ENCODE results near the gene ATP5F1E. TPM values are rescaled to one million over a fixed set of nuclear protein-coding genes. Genes with fewer than 3 reads are reported as not detected.

ATP5F1E gene
- total and polyA plus RNA-seq, 10 of the 15 experiments (the other 5 are each of a cell fraction or from before 2014, with no cell fraction given) = 49.0 to 407 (median 117) TPM

DNA sequence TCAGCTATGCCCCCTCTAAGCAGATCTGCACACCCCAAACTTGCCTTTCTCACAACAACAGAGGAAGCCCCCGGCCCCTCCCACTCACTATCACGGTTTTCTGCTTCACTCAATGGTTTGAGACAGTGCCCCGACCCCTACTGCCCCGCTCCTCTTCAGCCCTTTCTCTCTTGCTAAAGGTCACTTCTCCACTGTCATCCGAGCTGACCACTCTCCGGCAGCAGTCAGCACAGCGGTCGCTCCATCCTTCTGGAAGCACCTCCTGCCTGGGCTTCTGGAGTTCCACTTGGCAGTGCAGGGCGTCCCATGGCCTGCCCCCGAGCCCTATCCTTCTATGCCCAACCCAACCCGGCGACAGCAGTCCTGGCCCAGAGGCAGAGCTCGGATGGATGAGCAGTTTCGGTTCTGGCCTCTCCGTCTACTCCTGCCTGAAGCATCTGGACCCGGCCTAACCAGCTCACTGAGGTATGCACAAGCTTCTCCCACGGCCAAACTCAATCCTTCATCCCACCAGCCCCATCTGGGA lies 29.2 kb downstream of the ATP5F1E start:
- Histone ChIP-seq H3K9ac (ENCODE audit: control insufficient read depth, insufficient read depth, low read length) (peak overlapping the region; percentile 55; the same call in 1 of the 2 replicates), H3K36me3 (ENCODE audit: control insufficient read depth in 2 of 2, insufficient read depth in 2 of 2, low read length in 1 of 2) (peaks cover 20 to 32% of the 10 kb centered on the region in 2 experiments), H3K9me3 (replicated peaks; ENCODE audit: control insufficient read depth, insufficient read depth, low read length) (no peaks in the 10 kb centered on the region), H3K4me3 (peak overlapping the region; percentile 92), H3K27ac (ENCODE audit: control insufficient read depth, insufficient read depth) (peak overlapping the region; percentile 95; the same call in 1 of the 2 replicates), H3K4me1 (ENCODE audit: control insufficient read depth, insufficient read depth, low read length) (peaks cover 22% of the 10 kb centered on the region), H3K4me2 (ENCODE audit: control insufficient read depth, insufficient read depth) (peak overlapping the region; percentile 53; the same call in 1 of the 2 replicates), H3K27me3 (replicated peaks in 1 of 2; ENCODE audit: control insufficient read depth in 2 of 2, insufficient read depth in 2 of 2, low read length in 1 of 2) (no peaks in the 10 kb centered on the region), H2AFZ (ENCODE audit: control insufficient read depth, low read depth, low read length) (no peak overlapping the region), H3K79me2 (ENCODE audit: control insufficient read depth, insufficient read depth, low read length) (peaks cover 56% of the 10 kb centered on the region), H4K20me1 (ENCODE audit: control insufficient read depth, insufficient read depth) (0 out of 2 replicates have a peak, but pooled peaks cover 2% of the 10 kb centered on the region)
- CTCF ChIA-PET = no interaction called here
- FAIRE-seq (no peak), DNase-seq (ENCODE audit: low read depth, low spot score) (no peak), ATAC-seq (no peak)
- RAD21 ChIA-PET (ENCODE audit: unreplicated experiment) = no interaction called here
- SMC1A ChIA-PET (ENCODE audit: uncharacterized antibody, unreplicated experiment) = no interaction called here
- in situ Hi-C loops (cut with MboI) = loop anchor here (10.0 kb wide), 2 partner anchors 548 to 1608 kb away; partner anchors contain the start of gene RBM38
- no TSS peak for BruUV-seq (replicated peaks)
- TF ChIP-seq, protein P1, sequence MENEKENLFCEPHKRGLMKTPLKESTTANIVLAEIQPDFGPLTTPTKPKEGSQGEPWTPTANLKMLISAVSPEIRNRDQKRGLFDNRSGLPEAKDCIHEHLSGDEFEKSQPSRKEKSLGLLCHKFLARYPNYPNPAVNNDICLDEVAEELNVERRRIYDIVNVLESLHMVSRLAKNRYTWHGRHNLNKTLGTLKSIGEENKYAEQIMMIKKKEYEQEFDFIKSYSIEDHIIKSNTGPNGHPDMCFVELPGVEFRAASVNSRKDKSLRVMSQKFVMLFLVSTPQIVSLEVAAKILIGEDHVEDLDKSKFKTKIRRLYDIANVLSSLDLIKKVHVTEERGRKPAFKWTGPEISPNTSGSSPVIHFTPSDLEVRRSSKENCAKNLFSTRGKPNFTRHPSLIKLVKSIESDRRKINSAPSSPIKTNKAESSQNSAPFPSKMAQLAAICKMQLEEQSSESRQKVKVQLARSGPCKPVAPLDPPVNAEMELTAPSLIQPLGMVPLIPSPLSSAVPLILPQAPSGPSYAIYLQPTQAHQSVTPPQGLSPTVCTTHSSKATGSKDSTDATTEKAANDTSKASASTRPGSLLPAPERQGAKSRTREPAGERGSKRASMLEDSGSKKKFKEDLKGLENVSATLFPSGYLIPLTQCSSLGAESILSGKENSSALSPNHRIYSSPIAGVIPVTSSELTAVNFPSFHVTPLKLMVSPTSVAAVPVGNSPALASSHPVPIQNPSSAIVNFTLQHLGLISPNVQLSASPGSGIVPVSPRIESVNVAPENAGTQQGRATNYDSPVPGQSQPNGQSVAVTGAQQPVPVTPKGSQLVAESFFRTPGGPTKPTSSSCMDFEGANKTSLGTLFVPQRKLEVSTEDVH (IDR thresholded peaks at IDR 0.05; ENCODE audit: low read depth, partially characterized antibody) = no peak
- 0 out of 2 replicates have a peak, but pooled peaks have one; percentile 52 for TF ChIP-seq MTA3 (IDR thresholded peaks at IDR 0.05; ENCODE audit: borderline replicate concordance, low read length)
- 0 out of 2 replicates have a peak, but pooled peaks have one; percentile 45 for TF ChIP-seq POLR2A (IDR thresholded peaks at IDR 0.05; ENCODE audit: low read depth, low read length)
- TF ChIP-seq, protein P2, sequence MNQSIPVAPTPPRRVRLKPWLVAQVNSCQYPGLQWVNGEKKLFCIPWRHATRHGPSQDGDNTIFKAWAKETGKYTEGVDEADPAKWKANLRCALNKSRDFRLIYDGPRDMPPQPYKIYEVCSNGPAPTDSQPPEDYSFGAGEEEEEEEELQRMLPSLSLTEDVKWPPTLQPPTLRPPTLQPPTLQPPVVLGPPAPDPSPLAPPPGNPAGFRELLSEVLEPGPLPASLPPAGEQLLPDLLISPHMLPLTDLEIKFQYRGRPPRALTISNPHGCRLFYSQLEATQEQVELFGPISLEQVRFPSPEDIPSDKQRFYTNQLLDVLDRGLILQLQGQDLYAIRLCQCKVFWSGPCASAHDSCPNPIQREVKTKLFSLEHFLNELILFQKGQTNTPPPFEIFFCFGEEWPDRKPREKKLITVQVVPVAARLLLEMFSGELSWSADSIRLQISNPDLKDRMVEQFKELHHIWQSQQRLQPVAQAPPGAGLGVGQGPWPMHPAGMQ (IDR thresholded peaks at IDR 0.05; ENCODE audit: borderline replicate concordance) = no peak
- intact Hi-C loops (cut with micrococcal nuclease; ENCODE audit: unreplicated experiment) = no loop called here
- WGBS (ENCODE audit: insufficient coverage, insufficient replicate concordance, low lambda C conversion rate, missing lambda C conversion rate) = 96% methylated on average over 17 of the region's 17 CpGs
- POLR2A ChIA-PET = interaction anchor here (1.1 kb wide), 1 partner anchor 95 kb away, joined by 6 read pairs; no protein-coding TSS in a partner anchor

Data from GM12878 (cell line).